ENCODE data around the gene CDKAL1.
"Not testable (repeated sequence)": the region's sequence is repeated elsewhere in the genome, so short reads cannot be mapped to it uniquely, and the experiment has no call there.

The CDKAL1 gene

DNA sequence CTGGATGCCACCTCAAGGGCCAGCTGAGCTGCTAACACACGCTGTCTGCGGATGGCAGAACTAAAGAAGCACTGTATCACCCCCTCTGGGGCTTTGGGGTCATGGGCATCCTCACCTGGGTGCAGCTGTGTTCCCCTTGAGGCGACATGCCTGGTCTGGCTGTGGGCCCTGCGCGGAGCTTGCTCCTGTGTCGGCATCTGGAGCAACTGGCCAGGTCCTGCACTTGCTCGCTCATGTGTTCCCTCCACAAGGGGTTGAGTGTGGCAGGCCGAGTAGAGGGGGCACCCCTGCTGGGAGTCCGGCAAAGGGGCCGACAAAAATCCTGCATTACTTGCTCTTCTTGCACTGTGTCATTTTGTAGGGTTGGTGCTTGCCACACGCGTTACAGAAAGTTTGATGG is 189.0 kb downstream of the CDKAL1 start:
- Histone ChIP-seq H3K27me3 (ENCODE audit: control insufficient read depth in 1 of 2, insufficient read depth in 2 of 2, low read length in 2 of 2) (no peaks in the 10 kb centered on the region), H3K4me1 (ENCODE audit: control insufficient read depth in 1 of 2, insufficient read depth in 2 of 2, low read length in 2 of 2) (no peaks in the 10 kb centered on the region), H3K4me3 (ENCODE audit: low read depth in 1 of 2, low read length in 2 of 2) (no peak overlapping the region), H3K9me3 (ENCODE audit: control insufficient read depth in 1 of 2, low read length in 2 of 2) (no peaks in the 10 kb centered on the region), H3K36me3 (ENCODE audit: control insufficient read depth in 1 of 2, insufficient read depth in 2 of 2, low read length in 2 of 2) (no peaks in the 10 kb centered on the region), H3K9ac (ENCODE audit: low read depth in 1 of 2, low read length in 2 of 2) (no peak overlapping the region), H3K27ac (ENCODE audit: low read depth, low read length) (no peak overlapping the region)

DNA sequence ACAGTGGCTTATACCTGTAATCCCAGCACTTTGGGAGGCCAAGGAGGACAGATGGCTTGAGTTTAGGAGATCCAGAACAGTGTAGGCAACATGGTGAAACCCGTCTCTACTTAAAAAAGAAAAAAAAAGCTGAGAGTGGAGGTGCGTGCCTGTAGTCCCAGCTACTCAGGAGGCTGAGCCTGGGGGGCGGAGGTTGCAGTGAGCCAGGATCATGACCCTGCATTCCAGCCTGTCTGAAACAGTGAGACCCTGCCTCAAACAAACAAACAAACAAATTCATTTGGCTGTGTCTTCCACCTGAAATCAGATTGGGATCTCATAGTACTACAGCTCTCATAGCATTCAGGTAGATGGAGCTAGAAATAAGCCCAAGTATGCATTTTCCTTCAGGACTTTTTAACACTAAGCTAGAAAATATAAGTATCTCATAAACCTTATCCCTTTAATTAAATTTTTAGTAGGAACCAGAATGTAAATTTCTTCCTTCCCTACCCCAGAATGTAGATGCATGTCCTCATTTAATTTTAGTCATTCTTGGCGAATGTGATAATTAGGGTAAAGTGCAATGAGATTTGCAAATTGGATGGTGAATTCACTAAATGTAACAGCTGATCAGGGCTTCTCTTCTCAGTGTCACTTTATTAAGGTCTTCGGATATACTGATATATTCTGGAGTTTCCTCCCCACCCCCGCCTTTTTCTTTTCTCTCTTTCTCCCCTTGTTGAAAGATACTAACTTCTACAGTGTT is 190.4 kb downstream of the CDKAL1 start:
- H3K4me1 ChIP-seq (ENCODE audit: control insufficient read depth in 1 of 2, insufficient read depth in 2 of 2, low read length in 2 of 2): no peaks in the 10 kb centered on the region
- no peaks in the 10 kb centered on the region for H3K9me3 ChIP-seq (ENCODE audit: control insufficient read depth in 1 of 2, low read length in 2 of 2)
- H3K27me3 ChIP-seq (ENCODE audit: control insufficient read depth in 1 of 2, insufficient read depth in 2 of 2, low read length in 2 of 2): no peaks in the 10 kb centered on the region

DNA sequence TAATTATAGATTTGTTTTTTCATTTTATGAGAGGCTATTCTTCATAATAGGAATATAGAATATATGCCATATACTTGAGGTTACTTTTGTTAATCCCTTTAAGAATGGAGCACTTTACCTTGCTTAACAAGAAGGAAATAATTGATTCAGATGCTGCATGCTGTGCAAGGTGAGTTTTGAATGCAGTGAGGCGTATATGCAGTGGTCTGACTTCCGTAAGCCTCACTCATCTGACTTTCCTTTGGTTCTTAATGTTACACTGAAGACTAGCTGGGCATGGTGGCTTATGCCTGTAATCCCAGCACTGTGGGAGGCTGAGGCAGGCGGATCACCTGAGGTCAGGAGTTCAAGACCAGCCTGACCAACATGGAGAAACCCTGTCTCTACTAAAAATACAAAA is 191.0 kb downstream of the CDKAL1 start:
- not testable (repeated sequence) for H3K4me1 ChIP-seq (ENCODE audit: control insufficient read depth in 1 of 2, insufficient read depth in 2 of 2, low read length in 2 of 2); H3K4me3 ChIP-seq (ENCODE audit: low read depth in 1 of 2, low read length in 2 of 2); H3K27me3 ChIP-seq (ENCODE audit: control insufficient read depth in 1 of 2, insufficient read depth in 2 of 2, low read length in 2 of 2); H3K9ac ChIP-seq (ENCODE audit: low read depth in 1 of 2, low read length in 2 of 2); H3K36me3 ChIP-seq (ENCODE audit: control insufficient read depth in 1 of 2, insufficient read depth in 2 of 2, low read length in 2 of 2); H3K9me3 ChIP-seq (ENCODE audit: control insufficient read depth in 1 of 2, low read length in 2 of 2); H3K27ac ChIP-seq (ENCODE audit: low read depth, low read length)

More for the DNA sequence above, 190.4 kb downstream of the CDKAL1 start:
- Histone ChIP-seq H3K4me3 (ENCODE audit: low read depth in 1 of 2, low read length in 2 of 2) (no peak overlapping the region), H3K36me3 (ENCODE audit: control insufficient read depth in 1 of 2, insufficient read depth in 2 of 2, low read length in 2 of 2) (no peaks in the 10 kb centered on the region), H3K27ac (ENCODE audit: low read depth, low read length) (no peak overlapping the region), H3K9ac (ENCODE audit: low read depth in 1 of 2, low read length in 2 of 2) (no peak overlapping the region)

DNA sequence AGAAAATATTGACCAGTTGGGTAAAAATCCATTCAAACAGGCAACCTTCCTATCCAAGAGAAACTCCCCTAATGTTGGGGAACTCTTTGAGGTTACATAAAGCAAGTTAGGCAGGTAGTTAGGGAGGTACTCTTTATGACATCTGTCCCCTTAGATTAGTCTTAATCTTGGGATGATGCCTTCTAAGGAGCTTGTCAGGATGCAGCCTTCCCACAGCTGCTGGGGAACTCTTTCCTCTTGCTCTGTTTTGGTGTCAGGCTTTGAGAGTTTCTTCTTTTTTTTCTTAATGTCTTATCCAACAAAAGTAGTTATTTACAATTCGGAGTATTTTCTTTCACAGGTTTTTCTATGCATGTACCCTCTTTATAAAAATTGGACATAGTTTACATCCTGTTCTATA is 194.8 kb downstream of the CDKAL1 start:
- no peaks in the 10 kb centered on the region for H3K27me3 ChIP-seq (ENCODE audit: control insufficient read depth in 1 of 2, insufficient read depth in 2 of 2, low read length in 2 of 2)
- H3K9me3 ChIP-seq (ENCODE audit: control insufficient read depth in 1 of 2, low read length in 2 of 2): no peaks in the 10 kb centered on the region
- H3K4me1 ChIP-seq (ENCODE audit: control insufficient read depth in 1 of 2, insufficient read depth in 2 of 2, low read length in 2 of 2): no peaks in the 10 kb centered on the region
- H3K27ac ChIP-seq (ENCODE audit: low read depth, low read length): no peak overlapping the region
- no peaks in the 10 kb centered on the region for H3K36me3 ChIP-seq (ENCODE audit: control insufficient read depth in 1 of 2, insufficient read depth in 2 of 2, low read length in 2 of 2)
- no peak overlapping the region for H3K9ac ChIP-seq (ENCODE audit: low read depth in 1 of 2, low read length in 2 of 2)
- H3K4me3 ChIP-seq (ENCODE audit: low read depth in 1 of 2, low read length in 2 of 2): no peak overlapping the region

DNA sequence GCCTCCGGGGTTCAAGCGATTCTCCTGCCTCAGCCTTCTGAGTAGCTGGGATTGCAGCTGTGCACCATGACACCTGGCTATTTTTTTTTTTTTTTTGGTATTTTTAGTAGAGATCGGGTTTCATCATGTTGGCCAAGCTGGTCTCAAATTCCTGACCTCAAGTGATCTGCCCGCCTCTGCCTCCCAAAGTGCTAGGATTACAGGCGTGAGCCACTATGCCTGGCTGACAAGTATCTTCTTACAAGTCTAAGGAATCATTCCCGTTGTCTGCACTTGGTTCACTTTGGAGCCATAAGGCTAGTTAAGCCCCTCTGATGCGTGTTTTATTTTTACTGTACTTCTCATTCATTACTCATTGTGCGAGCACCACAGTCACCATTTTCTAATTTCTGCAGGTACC is 198.1 kb downstream of the CDKAL1 start:
- not testable (repeated sequence) for H3K4me1 ChIP-seq (ENCODE audit: control insufficient read depth in 1 of 2, insufficient read depth in 2 of 2, low read length in 2 of 2); H3K9me3 ChIP-seq (ENCODE audit: control insufficient read depth in 1 of 2, low read length in 2 of 2); H3K27ac ChIP-seq (ENCODE audit: low read depth, low read length); H3K36me3 ChIP-seq (ENCODE audit: control insufficient read depth in 1 of 2, insufficient read depth in 2 of 2, low read length in 2 of 2); H3K9ac ChIP-seq (ENCODE audit: low read depth in 1 of 2, low read length in 2 of 2); H3K4me3 ChIP-seq (ENCODE audit: low read depth in 1 of 2, low read length in 2 of 2); H3K27me3 ChIP-seq (ENCODE audit: control insufficient read depth in 1 of 2, insufficient read depth in 2 of 2, low read length in 2 of 2)

DNA sequence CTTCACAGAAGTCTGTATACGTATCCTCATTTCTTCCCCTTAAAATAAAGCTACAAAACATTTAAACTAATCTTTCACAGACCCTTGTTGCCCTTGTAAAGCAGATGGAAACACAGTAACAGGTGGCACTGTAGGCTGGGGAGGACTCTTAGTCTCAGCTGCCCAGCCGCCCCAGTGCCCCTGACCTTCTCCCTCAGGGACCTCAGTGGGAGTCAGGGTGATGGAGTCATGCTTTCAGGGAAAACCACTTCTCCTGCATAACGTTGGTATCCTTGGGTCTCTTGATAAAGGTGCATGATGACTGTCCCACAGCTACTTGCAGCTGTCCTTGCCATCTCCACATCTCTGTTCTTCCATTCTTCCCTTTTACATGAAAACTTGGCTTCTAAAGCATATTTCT is 198.6 kb downstream of the CDKAL1 start:
- no peak overlapping the region for H3K9ac ChIP-seq (ENCODE audit: low read depth in 1 of 2, low read length in 2 of 2)
- H3K27me3 ChIP-seq (ENCODE audit: control insufficient read depth in 1 of 2, insufficient read depth in 2 of 2, low read length in 2 of 2): no peaks in the 10 kb centered on the region
- H3K27ac ChIP-seq (ENCODE audit: low read depth, low read length): no peak overlapping the region
- no peaks in the 10 kb centered on the region for H3K9me3 ChIP-seq (ENCODE audit: control insufficient read depth in 1 of 2, low read length in 2 of 2)
- no peak overlapping the region for H3K4me3 ChIP-seq (ENCODE audit: low read depth in 1 of 2, low read length in 2 of 2)
- H3K4me1 ChIP-seq (ENCODE audit: control insufficient read depth in 1 of 2, insufficient read depth in 2 of 2, low read length in 2 of 2): no peaks in the 10 kb centered on the region
- no peaks in the 10 kb centered on the region for H3K36me3 ChIP-seq (ENCODE audit: control insufficient read depth in 1 of 2, insufficient read depth in 2 of 2, low read length in 2 of 2)

DNA sequence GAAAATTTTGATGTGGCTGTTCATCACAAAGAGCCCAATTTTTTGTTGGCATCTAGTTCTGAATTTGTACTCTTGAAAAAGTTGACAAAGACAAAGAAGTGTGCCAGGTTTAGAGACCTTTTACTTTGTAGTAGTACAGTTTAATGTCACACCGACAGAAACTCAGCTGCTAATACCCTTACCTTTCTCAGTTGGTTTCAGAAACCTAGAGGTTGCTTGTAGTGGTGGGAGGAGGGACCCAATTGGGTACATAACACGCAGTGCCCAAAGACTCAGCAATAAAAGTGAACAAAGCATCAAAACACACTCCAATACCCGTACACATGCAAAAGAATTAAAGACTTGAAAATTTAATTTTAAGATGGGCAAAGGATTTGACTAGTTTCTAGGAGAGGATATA is 203.7 kb downstream of the CDKAL1 start:
- Histone ChIP-seq H3K9ac (ENCODE audit: low read depth in 1 of 2, low read length in 2 of 2) (no peak overlapping the region), H3K4me1 (ENCODE audit: control insufficient read depth in 1 of 2, insufficient read depth in 2 of 2, low read length in 2 of 2) (no peaks in the 10 kb centered on the region), H3K4me3 (ENCODE audit: low read depth in 1 of 2, low read length in 2 of 2) (no peak overlapping the region), H3K27ac (ENCODE audit: low read depth, low read length) (no peak overlapping the region), H3K36me3 (ENCODE audit: control insufficient read depth in 1 of 2, insufficient read depth in 2 of 2, low read length in 2 of 2) (peaks cover 4 to 5% of the 10 kb centered on the region in 2 donors), H3K27me3 (ENCODE audit: control insufficient read depth in 1 of 2, insufficient read depth in 2 of 2, low read length in 2 of 2) (no peaks in the 10 kb centered on the region), H3K9me3 (ENCODE audit: control insufficient read depth in 1 of 2, low read length in 2 of 2) (no peaks in the 10 kb centered on the region)

DNA sequence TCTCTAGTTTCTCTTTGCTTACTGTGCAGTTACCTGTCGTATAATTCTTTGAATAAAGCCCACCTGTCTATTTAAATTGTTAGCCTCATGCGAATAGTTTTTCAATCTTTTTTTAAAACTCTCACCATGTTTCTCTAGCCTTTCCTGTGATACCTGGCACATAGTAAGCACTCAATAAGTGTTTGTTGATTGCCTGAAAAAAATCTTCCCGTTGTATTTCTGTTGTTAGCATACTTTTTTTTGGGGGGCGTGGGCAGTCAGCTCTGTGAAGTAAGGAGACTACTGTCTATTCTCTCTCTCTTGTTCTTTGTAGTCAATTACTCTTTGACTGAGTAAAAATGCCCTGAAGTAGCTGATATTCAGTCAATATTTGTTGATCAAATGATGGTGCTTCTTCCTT is 205.8 kb downstream of the CDKAL1 start:
- Histone ChIP-seq H3K9me3 (ENCODE audit: control insufficient read depth in 1 of 2, low read length in 2 of 2) (no peaks in the 10 kb centered on the region), H3K9ac (ENCODE audit: low read depth in 1 of 2, low read length in 2 of 2) (no peak overlapping the region), H3K36me3 (ENCODE audit: control insufficient read depth in 1 of 2, insufficient read depth in 2 of 2, low read length in 2 of 2) (peaks cover 4 to 5% of the 10 kb centered on the region in 2 donors), H3K4me1 (ENCODE audit: control insufficient read depth in 1 of 2, insufficient read depth in 2 of 2, low read length in 2 of 2) (no peaks in the 10 kb centered on the region), H3K27me3 (ENCODE audit: control insufficient read depth in 1 of 2, insufficient read depth in 2 of 2, low read length in 2 of 2) (no peaks in the 10 kb centered on the region), H3K4me3 (ENCODE audit: low read depth in 1 of 2, low read length in 2 of 2) (no peak overlapping the region), H3K27ac (ENCODE audit: low read depth, low read length) (no peak overlapping the region)

DNA sequence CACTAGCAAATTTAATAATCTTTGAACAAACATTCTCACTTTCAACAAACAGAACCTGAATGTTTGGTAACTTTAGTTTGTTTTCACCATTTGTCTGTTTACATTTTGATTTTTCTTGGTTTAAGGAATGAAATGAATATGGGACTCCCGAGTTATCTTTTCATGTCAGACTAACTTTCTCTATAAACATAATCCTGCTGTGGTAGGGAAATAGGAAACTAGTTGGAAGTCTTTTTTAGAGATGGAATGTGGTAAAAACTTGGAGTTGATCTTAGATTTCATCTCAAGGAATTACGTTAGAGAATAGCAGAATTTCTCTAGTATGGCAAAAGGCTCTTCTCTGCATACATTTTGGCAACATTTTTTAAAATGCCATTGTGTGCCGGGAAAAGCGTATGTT is 206.5 kb downstream of the CDKAL1 start:
- Histone ChIP-seq H3K27ac (ENCODE audit: low read depth, low read length) (no peak overlapping the region), H3K27me3 (ENCODE audit: control insufficient read depth in 1 of 2, insufficient read depth in 2 of 2, low read length in 2 of 2) (no peaks in the 10 kb centered on the region), H3K4me3 (ENCODE audit: low read depth in 1 of 2, low read length in 2 of 2) (no peak overlapping the region), H3K36me3 (ENCODE audit: control insufficient read depth in 1 of 2, insufficient read depth in 2 of 2, low read length in 2 of 2) (peaks cover 4 to 5% of the 10 kb centered on the region in 2 donors), H3K9me3 (ENCODE audit: control insufficient read depth in 1 of 2, low read length in 2 of 2) (no peaks in the 10 kb centered on the region), H3K4me1 (ENCODE audit: control insufficient read depth in 1 of 2, insufficient read depth in 2 of 2, low read length in 2 of 2) (no peaks in the 10 kb centered on the region), H3K9ac (ENCODE audit: low read depth in 1 of 2, low read length in 2 of 2) (no peak overlapping the region)

DNA sequence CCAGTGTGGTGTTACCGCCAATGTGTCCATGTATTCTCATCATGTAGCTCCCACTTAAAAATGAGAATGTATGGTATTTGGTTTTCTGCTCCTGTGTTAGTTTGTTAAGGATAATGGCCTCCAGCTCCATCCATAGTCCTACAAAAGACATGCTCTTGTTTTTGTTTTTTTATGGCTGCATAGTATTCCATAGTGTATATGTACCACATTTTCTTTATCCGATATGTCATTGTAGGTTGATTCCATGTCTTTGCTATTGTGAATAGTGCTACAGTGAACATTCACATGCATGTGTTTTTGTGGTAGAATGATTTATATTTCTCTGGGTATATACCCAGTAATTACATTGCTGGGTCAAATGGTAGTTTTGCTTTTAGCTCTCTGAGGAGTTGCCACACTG is 207.2 kb downstream of the CDKAL1 start:
- H3K4me1 ChIP-seq (ENCODE audit: control insufficient read depth in 1 of 2, insufficient read depth in 2 of 2, low read length in 2 of 2): no peaks in the 10 kb centered on the region
- no peak overlapping the region for H3K27ac ChIP-seq (ENCODE audit: low read depth, low read length)
- no peak overlapping the region for H3K9ac ChIP-seq (ENCODE audit: low read depth in 1 of 2, low read length in 2 of 2)
- no peaks in the 10 kb centered on the region for H3K9me3 ChIP-seq (ENCODE audit: control insufficient read depth in 1 of 2, low read length in 2 of 2)
- no peaks in the 10 kb centered on the region for H3K27me3 ChIP-seq (ENCODE audit: control insufficient read depth in 1 of 2, insufficient read depth in 2 of 2, low read length in 2 of 2)
- H3K4me3 ChIP-seq (ENCODE audit: low read depth in 1 of 2, low read length in 2 of 2): no peak overlapping the region
- H3K36me3 ChIP-seq (ENCODE audit: control insufficient read depth in 1 of 2, insufficient read depth in 2 of 2, low read length in 2 of 2): peaks cover 4 to 5% of the 10 kb centered on the region in 2 donors
